HG02798 (cell line): ENCODE data around the gene HERC3.

Experiments used
- ATAC-seq: cut with Tn5 transposase; IDR thresholded peaks from one replicate; pipeline ENCODE4 v1.9.1; 2021; ENCODE audit warnings: mild to moderate bottlenecking; ENCODE audit not compliant: unreplicated experiment, poor library complexity

HERC3 gene

GRCh38 chr4:88655226-88655625, 62.9 kb downstream of the HERC3 start:
- ATAC-seq: no peak

- peak; percentile 82 for ATAC-seq
These were observed 67.0 kb downstream of the HERC3 start for GRCh38 chr4:88659055-88659889.

GRCh38 chr4:88659890-88660208, 67.6 kb downstream of the HERC3 start:
- ATAC-seq: no peak

- no peak for ATAC-seq
These were observed 68.4 kb downstream of the HERC3 start for GRCh38 chr4:88660446-88661294.

- no peak for ATAC-seq
These were observed 69.5 kb downstream of the HERC3 start for GRCh38 chr4:88661739-88662138.

GRCh38 chr4:88672987-88673386, 80.7 kb downstream of the HERC3 start:
- peak; percentile 64 for ATAC-seq

GRCh38 chr4:88673886-88674285, 81.6 kb downstream of the HERC3 start:
- ATAC-seq: no peak

GRCh38 chr4:88674565-88674964, 82.3 kb downstream of the HERC3 start:
- no peak for ATAC-seq

- no peak for ATAC-seq
These were observed 82.7 kb downstream of the HERC3 start for GRCh38 chr4:88674979-88675378.

- no peak for ATAC-seq
These were observed 83.3 kb downstream of the HERC3 start for GRCh38 chr4:88675543-88675942.

- ATAC-seq: no peak
These were observed 88.9 kb downstream of the HERC3 start for GRCh38 chr4:88681209-88681608.

GRCh38 chr4:88690355-88690754, 98.1 kb downstream of the HERC3 start:
- ATAC-seq: no peak

- no peak for ATAC-seq
These were observed 101.5 kb downstream of the HERC3 start for GRCh38 chr4:88693792-88694191.

- ATAC-seq: no peak
These were observed 104.3 kb downstream of the HERC3 start for GRCh38 chr4:88696630-88697029.

- no peak for ATAC-seq
These were observed 104.9 kb downstream of the HERC3 start for GRCh38 chr4:88697141-88697540.

GRCh38 chr4:88697588-88698329, 105.5 kb downstream of the HERC3 start, which contains the start of gene NAP1L5:
Gene NAP1L5 (minus strand): TSS chr4:88697829. CDS start chr4:88697754, 75 bp downstream.
- ATAC-seq: peak; percentile 97

GRCh38 chr4:88698519-88698918, 106.2 kb downstream of the HERC3 start:
- no peak for ATAC-seq

GRCh38 chr4:88702782-88703181, 110.5 kb downstream of the HERC3 start:
- no peak for ATAC-seq

- ATAC-seq: no peak
These were observed 112.9 kb downstream of the HERC3 start for GRCh38 chr4:88705223-88705622.

- ATAC-seq: no peak
These were observed 113.7 kb downstream of the HERC3 start for GRCh38 chr4:88705805-88706492.
